Measurements from ENCODE around the gene TAP1.

TAP1 gene

DNA sequence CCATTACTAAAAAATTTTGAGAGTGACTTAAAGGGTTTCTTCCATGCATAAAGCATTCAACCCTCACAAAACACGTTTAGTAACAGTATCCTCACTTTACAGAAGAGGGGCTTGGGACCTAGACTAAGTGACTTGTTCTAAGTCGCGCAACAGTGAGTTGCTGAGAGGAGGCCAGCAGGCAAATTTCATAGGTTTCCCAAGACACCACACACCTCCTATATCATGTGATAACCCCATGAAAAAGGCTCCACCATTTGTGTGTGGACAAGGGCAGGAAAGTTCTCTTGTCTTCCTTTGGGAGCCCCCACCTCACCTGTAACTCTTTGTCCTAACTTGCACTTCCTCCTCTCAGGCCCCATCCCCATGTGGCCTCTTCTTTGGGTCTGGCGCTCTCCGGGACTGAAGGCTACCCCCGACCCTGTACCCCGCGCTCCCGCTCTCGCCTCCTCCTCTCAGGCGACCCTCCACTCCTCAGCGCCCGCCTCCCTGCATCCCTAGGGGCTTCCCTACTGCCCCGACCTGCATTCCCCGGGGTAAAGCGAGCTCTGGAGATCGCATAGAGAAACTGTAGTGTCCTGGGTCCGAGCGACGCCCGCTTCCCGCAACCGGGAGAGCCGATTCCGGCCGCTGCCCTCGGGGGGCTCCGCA, 10.0 kb downstream of the TAP1 start:
- in situ Hi-C loops (cut with MboI; ENCODE audit: low sequenced_read_pairs): no loop called here

DNA sequence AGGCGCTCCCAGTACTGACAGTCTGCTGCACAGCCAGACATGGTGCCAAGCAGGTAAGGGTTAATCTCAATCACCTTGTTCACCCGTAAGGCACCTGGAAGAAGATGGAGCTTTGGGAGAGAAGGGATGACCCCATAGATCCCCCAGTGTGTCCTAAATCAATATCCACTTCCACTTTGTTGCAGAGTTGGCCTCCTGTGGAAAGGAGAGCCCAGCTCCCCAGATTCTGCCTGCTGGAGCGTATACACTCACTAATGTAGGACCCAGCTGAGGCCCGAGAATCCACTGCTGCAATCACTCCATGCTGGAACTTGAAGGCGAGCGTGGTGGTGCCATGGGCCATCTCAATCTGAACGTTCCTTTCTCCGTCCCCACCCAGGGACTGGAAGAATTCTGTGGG, 10.8 kb downstream of the TAP1 start:
- in situ Hi-C loops (cut with MboI; ENCODE audit: low sequenced_read_pairs): no loop called here

DNA sequence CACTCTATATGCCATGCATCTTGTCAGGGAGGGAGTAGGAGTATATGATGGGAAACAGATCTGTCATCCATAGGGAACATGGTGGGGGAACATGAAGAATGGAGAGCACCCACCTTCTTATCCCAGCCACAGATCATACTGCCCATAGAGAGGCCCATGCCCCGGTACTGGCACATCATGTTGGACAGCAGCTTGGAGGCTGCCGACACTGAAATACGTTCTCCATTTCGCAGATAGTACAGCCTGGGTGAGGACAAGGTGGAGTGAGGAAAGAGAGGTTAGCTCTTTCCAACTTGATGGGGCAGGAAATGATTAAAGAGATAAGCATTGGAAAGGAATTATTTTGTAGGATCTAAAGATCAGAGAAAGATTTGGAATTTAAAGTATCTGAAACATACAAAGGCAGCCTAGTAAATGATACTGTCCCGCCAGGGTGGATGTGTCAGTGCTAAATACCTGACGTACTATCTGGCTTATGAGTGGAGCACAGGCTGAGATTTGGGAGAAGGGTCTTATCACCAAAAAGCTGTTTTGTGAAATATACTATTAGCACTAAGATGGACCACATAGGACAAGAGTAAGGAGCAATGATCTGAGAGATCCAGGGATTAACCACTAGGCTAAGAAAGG, 11.4 kb downstream of the TAP1 start:
- in situ Hi-C loops (cut with MboI; ENCODE audit: low sequenced_read_pairs): no loop called here

DNA sequence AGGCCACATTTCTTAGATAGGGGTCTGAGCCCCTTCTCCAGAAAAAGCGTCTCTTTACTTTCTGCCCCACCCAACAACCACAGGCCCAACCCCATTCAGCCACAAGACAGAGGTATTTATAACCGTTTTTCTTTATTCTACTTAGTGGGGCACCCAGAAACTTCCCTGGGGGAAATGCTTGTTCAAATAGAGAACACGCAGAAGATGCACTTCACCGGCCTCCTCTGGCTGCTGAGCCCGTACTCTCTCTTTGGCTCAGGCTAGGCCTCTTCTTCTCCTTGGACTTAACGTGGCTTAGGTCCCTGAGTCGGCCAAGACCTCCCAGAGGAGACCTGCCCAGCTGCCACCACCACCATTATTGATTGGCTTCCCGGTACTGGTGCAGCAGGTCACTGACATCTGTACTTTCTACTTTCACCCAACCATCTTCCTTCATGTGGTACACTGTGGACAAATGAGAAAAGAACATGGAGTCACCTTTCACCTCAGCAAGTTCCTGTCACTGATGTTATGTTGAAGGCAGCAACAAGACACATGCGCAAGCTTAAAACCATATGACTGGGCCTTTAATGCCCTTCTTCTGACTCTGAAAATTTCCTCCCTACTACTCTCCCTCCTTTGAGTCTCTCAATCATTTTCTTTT, 12.8 kb downstream of the TAP1 start:
- in situ Hi-C loops (cut with MboI; ENCODE audit: low sequenced_read_pairs): no loop called here

DNA sequence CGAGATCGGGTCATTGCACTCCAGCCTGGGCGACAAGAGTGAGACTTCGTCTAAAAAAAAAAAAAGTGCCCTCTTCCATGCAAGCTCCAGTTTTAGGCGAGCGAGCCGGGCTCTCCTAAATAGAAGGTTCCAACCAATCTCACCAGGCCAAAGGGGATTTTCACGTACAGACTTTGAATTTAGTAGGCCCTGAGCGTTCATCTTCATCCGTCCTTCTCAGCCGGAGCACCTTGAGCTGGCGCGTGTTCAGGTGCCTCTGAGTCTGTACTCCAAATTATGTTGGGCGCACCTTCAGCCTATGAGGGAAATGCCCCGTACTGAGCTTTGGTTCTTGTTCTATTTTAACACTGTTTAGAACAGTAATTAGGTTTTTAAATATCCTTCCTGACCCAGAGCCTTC, 14.1 kb downstream of the TAP1 start:
- in situ Hi-C loops (cut with MboI; ENCODE audit: low sequenced_read_pairs): no loop called here

DNA sequence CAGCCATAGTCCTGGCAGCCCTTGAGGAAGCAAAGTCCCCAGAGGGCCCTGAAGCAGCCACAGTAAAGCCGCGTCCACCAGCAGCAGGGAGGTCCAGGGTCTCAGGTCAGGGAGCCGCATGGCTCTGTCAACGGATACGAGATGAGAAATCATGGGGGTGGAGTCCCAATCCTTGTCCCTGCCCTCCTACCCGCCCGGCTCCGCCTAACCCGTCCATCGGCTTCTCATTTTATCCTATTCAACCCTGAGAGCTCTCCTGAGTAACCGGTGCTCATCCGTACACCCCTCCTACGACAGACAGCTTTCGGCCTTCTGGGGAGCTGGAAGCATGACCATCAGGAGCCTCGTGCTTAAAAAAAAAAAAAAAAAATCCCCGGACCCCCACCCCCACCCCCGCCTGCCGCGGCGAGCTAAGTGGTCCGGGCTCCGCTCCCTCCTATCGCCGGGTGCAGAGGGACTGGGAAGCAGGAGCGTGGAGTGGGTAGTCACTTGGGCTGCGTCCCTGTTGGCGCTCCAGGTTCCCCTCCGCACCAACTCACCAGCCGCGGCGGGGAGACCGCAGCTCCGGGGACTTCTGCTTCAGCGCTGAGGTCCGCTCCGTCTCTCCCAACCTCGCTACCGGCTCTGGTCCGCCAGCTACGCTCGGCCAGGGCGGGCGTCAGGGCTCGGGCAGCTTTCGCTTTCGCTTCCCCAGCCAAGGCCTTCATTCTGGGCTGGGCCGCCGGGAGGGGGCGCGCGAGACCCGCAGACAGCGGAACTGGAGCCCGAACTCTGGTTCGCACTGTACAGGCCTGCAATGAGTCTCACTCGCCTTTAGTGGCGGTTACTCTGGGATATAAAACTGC, 15.2 kb downstream of the TAP1 start, which contains the start of gene TAP2:
TSS of gene TAP2 (minus strand) at position 626 of the 845 bp plus-strand sequence. CDS start at position 120, 506 bp downstream.
- in situ Hi-C loops (cut with MboI; ENCODE audit: low sequenced_read_pairs): no loop called here

DNA sequence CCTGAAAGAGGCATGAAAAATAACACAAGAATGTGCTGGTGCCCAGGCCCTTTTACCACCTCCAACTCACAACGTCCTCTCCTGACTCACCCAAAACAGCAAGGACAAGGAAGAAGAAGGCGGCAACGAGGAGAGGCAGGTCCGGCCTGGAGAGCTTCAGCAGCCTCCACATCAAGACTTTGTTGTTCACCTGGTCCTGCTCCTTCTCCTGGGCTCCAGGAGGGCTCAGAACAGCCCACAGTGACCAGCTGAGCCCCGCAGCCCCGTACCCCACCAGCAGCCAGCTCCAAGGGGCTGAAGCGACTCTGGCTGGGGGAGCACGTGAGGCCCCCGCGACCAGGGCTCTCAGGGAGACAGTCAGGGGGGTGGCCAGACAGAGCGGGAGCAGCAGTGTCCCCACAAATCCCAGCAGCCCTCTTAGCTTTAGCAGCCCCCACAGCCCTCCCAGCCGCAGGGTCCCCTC, 15.8 kb downstream of the TAP1 start:
- in situ Hi-C loops (cut with MboI; ENCODE audit: low sequenced_read_pairs): no loop called here

DNA sequence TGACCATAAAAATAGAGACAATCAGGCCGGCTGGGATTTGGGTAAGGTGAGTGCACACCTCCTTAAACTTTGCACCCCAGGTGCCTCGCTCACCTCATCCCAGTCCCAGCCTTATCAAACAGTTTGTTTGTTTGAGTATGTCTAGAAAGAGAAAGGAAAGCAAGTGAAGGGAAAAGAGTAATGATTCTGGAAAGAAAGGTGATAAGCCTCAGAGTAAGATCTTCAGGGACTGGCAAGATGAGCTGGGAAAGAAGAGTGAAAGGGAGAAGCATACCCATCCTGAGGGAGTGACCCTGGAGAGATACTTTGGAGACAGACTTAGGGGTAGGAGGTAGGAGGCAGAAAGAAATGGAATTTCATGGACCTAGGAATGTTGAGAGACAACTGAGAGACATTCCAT, 16.6 kb downstream of the TAP1 start:
- in situ Hi-C loops (cut with MboI; ENCODE audit: low sequenced_read_pairs): no loop called here

DNA sequence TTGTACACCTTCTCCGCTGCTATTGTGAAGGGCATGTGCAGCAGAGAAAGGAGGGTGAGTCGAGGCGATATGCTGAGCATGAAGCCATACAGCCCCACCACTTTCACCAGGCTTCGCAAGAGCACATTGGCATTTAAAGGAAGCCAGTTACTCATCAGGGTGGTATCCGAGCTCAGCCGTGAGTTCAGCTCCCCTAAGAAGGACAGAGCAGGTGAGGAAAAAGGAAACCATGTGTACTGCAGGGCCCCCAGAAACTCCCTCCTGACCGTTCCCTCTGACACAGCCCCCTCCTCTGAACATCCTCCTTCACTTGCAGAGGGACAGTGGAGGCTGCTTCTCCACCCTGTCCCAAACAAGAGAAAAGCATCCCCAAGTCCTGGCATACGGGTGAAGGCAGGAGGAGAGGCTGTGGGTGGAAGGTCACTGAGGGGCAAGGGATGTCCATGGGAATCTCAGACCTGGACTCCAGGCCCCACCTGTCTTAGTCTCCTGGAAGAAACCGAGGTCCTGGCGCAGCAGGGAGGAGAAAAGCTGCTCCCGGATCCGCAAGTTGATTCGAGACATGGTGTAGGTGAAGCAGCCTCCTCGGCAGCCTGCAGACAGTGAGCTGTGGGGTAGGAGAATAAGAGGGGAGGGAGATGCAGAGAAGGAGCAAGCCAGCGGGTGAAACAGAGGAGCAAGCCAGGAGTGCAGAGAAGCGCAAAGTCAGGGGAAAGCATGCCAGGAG, 18.2 kb downstream of the TAP1 start:
- in situ Hi-C loops (cut with MboI; ENCODE audit: low sequenced_read_pairs): no loop called here

DNA sequence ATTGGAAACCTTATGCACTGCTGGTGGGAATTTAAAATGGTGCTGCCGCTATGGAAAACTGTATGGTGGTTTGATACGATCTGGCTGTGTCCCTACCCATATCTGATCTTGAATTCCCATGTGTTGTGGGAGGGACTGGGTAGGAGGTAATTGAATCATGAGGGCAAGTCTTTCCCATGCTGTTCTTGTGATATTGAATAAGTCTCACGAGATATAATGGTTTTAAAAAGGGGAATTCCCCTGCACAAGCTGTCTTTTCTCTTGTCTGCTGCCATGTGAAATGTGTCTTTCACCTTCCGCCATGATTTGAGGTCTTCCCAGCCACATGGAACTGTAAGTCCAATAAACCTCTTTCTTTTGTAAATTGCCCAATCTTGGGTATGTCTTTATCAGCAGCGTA, 19.8 kb downstream of the TAP1 start:
- in situ Hi-C loops (cut with MboI; ENCODE audit: low sequenced_read_pairs): no loop called here

DNA sequence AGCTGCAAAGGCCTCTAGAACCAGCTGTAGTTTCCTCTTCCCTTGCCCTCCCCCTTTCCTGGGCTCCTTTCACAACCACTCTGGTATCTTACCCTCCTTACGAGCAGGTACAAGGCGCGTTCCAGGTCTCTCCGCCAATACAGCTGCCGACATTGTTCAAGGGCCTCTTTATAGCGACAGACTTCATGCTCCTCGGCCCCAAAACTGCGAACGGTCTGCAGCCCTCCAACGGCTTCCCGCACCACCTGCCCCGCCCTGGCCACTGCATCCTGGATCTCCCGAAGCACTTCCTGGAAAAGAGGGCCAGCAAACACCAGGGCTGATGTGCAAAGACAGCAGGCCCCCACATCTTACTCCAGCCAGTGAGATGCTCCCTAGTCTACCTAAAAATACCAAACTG, 21.0 kb downstream of the TAP1 start:
- in situ Hi-C loops (cut with MboI; ENCODE audit: low sequenced_read_pairs): no loop called here

DNA sequence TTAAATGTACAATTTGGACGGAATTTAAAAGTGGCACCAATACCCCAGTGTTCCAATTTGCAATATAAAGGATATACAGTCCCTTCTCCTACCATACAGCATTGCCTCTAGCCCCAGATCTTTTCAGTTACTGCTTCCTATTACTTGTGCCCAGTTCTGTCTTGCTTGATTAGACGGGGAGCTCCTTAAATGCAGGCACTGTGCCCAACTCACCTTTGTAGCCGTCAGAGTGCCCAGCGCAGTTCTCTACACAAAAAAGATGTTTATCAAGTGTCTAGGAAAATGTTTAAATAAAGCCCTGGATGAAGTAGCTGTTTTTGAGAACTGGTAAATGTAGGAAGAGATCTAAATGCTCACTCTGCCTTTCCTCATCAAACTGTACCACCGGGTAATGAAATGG, 22.6 kb downstream of the TAP1 start:
- in situ Hi-C loops (cut with MboI; ENCODE audit: low sequenced_read_pairs): no loop called here

DNA sequence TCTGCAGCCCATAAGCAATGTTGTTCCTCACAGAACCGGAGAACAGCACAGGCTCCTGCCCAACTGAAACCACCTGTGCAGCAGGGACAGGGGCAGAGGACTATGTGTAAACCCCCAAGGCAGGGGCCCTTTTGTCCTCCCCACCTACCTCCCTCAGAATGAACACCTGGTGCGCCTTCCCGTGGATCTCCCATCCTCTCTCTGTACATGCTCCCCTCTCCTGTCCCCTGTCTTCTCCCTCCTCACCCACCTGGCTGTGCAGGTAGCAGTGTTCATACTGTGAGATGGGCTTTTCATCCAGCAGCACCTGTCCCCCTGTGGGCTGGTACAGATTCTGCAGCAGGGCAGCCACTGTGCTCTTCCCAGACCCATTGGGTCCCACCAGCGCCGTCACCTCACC, 23.5 kb downstream of the TAP1 start:
- in situ Hi-C loops (cut with MboI; ENCODE audit: low sequenced_read_pairs): no loop called here

DNA sequence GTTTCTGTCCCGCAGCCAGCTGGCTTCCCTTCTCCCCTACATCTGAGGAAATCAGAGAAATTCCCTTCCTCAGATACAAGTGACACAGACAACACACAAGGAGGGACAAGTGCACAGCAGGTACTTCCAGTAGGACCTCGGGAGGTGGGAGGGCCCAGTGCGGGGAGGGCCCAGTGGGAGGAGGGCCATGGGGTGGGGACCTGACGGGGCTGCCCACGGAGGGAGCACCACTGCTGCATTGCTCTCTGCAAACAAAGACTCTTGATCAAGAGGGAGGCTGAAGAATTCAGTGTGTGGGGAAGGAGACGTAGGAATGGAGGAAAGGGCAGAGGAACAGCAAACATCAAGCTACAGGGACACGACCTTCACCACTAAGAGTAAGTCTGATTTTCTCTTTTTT, 24.0 kb downstream of the TAP1 start:
- in situ Hi-C loops (cut with MboI; ENCODE audit: low sequenced_read_pairs): no loop called here

DNA sequence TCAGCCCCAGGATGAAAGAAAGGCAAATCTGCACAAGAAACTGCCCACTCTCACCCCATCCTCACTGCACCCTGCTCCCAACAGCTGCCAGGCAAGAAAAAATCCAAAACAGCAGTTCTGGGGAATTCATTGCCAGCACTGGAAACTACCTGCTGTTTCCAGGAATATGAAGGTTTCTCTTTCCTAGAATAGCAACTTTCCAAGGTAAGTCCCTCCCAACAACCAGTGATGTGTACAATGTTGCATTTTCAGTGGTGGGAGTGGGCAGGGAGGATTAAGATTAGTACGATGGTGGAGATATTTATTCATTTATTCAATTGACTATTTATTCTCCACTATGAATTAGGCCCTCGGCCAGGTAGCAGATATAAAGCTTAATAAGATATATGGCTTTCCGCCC, 26.5 kb downstream of the TAP1 start:
- in situ Hi-C loops (cut with MboI; ENCODE audit: low sequenced_read_pairs): no loop called here

DNA sequence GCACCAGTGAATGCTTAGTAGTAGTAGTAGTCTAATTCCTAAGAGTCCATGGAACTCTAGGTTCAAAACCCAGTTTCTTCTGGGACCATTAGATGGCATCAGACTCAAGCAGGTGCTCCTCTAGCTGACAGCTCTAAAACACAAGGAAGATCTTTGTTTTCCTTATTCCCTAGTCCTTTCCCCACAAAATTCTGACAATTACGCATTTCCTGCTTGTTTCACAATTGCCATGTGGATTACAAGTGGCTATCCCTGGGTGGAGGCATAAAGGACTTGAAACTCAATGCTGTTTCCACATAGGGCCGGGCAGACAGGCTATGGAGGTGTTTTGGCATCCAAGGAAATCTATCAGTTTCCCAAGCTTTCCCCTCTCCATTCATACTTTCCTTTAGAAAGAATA, 27.5 kb downstream of the TAP1 start:
- in situ Hi-C loops (cut with MboI; ENCODE audit: low sequenced_read_pairs): no loop called here

DNA sequence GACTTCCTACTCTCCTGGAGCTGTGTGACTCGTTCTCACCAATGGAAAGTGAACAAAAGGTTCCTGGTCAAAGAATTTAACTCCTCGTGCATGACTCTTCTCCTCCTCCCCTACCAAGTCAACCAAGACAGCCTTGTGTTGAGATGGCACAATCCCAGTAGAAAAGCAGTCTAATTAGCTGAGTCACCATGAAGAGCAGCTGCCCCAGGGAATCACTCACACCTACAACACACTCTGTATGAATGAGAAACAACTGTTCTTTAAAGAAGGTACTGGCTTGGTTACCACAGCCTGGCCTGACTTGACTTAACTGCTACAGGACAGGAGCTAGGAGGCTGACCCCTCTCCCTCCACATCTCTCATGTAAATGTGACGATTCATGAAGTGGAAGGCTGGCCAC, 33.8 kb downstream of the TAP1 start:
- in situ Hi-C loops (cut with MboI; ENCODE audit: low sequenced_read_pairs): no loop called here

DNA sequence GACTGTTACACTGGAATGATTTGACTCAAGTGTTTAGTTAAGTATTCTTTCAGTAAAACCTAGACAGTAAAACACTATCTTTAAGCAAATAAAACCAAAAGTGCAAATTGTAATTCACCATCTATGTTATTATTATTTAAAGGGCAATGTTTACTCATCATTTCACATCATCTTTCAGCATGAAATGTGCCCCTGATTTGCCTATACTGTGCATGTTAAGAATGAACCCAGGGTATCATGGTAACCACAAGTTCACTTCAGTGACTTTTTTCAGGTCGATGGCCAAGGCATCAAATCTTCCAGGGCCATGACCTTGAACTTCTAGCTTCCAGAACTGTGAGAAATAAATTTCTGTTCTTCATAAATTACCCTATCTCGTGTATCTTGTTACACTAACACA, 34.6 kb downstream of the TAP1 start:
- in situ Hi-C loops (cut with MboI; ENCODE audit: low sequenced_read_pairs): no loop called here

DNA sequence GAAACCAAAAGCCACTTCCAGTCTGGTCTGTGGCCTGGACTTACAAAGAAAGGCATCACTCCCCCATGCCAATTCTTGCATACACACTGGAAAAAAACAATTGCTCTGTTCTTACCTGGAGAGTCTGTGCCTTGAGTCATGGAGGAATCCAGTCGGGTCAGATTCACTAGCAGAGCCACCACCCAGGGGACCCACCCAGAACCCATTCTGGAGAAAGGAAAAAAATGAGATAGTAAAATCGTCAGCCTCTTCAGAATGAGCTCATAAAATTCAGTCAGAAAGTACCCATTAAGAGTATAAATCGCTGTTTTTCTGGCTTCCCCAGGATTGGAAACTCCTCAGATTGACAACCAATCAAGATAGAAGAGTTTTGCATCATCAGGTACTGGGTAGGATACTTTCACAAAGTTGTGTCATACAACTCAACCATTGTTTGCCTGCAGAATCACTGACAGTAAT, 36.7 kb downstream of the TAP1 start, which contains the start of gene HLA-DOB:
TSS of gene HLA-DOB (minus strand) at position 257 of the 459 bp plus-strand sequence. CDS start at position 206, 51 bp downstream.
- in situ Hi-C loops (cut with MboI; ENCODE audit: low sequenced_read_pairs): no loop called here

DNA sequence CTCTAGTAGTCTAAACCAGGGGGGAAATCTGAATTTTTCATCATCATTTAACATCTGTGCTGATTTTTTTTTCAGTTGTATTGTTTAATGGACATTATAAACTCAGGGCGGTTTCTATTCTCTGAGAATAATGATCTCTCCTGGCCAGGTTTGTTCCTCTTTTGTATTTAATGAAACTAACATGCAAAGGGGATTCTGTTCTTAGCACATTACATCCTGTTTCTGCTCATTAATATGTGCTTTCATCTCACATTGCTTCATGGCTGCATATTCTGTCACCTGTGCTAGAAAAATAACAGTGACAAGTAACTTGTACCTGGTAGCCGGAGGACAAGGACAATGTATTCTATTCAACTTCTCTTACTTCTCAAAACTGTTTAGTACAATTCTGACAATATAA, 37.5 kb downstream of the TAP1 start:
- in situ Hi-C loops (cut with MboI; ENCODE audit: low sequenced_read_pairs): no loop called here

DNA sequence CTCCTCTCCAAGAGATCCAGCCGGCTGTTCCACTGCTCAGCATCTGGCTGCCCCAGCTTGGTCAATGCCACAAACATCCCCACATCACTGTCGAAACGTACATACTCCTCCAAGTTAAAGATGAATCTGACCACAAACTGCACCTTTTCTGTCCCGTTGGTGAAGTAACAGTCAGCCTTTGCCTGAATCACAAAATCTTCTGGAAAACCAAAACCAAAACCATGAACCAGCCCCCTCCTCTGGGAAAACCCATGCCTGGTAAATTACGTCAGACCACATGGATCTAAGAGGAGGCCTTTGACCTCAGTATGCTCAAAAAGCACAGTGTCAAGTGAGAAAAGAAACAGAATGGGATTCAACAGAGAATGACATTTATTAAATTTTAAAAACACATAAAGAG, 38.4 kb downstream of the TAP1 start:
- in situ Hi-C loops (cut with MboI; ENCODE audit: low sequenced_read_pairs): no loop called here

Measured in HL-60/S4 treated with retinoic acid at 250 ng/mL for 4 days and 3 days (cell line).